NCI-H1092 (cell line): ENCODE measurements around the gene FHIT.

Experiments used
- DNase-seq: peaks from one replicate; lab custom pipeline; 2025; lab: John Stamatoyannopoulos, UW

The FHIT gene

DNA sequence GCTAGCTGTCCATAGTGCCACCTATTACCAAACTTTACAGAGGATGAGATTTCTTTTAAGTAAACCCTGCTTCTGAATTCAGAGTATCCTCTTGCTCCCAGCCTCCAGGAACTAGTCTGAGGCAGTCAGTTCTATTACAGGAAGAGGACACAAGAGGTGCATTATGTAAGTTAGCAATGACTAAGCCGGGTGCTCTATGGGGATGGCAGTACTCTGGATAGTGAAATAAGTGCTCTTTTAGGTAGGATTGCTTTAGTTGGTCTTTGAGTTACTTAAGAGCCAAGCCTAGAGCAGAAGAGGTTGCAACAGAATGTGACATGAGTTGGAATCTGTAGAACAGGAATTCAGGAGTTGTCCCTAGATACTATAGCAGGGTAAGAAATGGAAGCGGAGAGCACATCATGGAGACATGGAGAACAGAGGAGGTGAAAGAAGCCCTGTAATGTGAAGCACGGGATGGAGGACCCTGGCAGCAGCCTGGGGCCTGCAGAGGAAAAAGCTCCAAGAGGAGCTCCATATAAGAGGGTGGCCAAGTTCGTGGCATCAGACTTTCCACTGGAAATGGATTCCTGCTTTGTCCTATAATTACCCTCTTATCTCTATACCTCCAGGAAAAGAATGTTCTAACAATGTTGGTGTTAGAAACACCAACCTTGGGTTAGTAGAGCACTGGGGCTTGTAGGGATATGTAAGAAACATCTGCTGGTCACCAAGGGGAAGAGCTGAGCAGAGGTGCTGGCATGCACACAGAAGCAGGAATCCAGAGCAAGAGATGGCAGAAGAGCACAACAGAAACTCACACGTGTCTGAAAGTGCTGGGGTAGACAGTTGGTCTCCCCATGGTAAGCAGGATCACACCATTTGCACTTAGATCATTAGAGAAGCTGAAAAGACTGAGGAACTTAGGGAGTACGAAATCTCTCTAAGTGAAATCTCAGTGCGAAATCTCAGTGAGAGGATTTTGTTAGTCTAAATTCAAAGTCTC is 851.1 kb downstream of the FHIT start:
- DNase-seq, result no peak

GRCh38 chr3:60399292-60399691 is 852.0 kb downstream of the FHIT start:
- no peak for DNase-seq

- DNase-seq, result no peak
Observed at GRCh38 chr3:60395173-60395762, 856.0 kb downstream of the FHIT start.

GRCh38 chr3:60393946-60394345 is 857.3 kb downstream of the FHIT start:
- DNase-seq, result no peak

- DNase-seq, result no peak
Observed at GRCh38 chr3:60392501-60392900, 858.8 kb downstream of the FHIT start.

DNA sequence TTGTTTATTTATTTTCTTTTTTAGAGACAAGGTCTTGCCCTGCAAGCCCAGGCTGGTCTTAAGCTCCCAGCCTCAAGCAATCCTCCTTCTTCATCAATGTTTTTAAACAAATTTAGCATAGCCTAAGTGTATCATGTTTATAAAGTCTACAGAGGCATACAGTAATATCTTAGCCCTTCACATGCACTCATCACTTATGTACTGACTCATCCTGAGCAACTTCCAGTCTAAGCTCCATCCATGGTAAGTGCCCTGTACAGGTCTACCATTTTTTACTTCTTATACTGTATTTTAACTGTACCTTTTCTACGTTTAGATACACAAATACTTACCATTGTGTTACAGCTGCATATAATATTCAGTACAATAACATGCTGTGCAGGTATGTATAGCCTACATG is 860.0 kb downstream of the FHIT start:
- DNase-seq, result no peak

- DNase-seq, result no peak
Observed at GRCh38 chr3:60388731-60389130, 862.5 kb downstream of the FHIT start.

GRCh38 chr3:60386306-60386705 is 864.9 kb downstream of the FHIT start:
- DNase-seq, result no peak

DNA sequence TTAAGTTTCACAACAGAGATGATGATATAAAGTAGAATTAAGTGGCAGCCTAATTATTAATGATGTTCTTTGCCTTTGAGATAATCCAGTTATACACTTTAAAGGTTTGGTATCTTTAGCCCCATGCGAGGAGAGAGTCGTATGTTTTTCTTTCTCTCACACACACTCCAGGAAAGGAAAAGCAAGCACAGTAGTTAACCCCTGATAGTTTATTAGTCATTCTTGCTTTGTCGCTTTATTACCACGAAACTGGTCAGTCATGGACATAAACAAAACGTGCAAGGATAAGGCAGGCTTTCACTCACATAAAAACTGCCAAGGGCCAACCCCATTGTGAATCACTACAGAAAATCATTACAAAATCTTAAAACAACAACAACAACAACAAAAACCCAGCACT is 866.9 kb downstream of the FHIT start:
- no peak for DNase-seq

DNA sequence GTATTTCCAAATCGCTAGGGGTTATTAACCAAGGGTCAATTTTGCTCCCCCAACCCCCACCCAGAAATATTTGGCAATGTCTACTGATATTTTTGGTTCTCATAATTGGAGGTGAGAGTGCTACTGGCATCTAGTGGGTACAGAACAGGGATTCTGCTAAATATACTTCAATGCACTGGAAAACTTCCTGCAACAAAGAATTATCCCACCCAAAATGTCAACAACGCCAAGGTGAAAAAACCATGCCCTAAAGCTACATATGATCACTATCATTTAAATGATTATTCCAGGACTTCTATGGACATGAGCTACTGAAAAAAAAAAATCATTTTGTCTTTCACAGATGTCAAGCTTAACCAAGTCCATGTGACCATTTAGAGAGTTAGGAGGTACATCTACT is 867.9 kb downstream of the FHIT start:
- DNase-seq, result no peak

DNA sequence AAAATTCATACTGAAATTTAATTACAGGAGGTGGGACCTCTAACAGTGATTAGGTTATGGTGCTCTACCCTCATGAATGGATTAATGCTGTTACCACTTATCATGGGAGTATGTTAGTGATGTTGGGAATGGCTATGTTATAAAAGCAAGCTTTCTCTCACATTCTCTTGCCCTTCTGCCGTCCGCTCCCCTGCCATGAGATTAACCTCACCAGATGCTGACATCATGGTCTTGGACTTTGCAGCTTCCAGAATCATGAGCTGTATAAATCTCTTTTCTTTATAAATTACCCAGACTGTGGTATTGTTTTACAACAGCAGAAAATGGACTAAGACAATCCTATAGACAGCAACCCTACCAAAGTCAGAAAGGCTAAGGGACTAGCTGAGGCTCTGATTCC is 884.8 kb downstream of the FHIT start:
- DNase-seq, result no peak

- no peak for DNase-seq
Observed at GRCh38 chr3:60365360-60365759, 885.9 kb downstream of the FHIT start.

GRCh38 chr3:60364475-60364874 is 886.8 kb downstream of the FHIT start:
- no peak for DNase-seq

- DNase-seq, result no peak
Observed at GRCh38 chr3:60363817-60364216, 887.4 kb downstream of the FHIT start.

DNA sequence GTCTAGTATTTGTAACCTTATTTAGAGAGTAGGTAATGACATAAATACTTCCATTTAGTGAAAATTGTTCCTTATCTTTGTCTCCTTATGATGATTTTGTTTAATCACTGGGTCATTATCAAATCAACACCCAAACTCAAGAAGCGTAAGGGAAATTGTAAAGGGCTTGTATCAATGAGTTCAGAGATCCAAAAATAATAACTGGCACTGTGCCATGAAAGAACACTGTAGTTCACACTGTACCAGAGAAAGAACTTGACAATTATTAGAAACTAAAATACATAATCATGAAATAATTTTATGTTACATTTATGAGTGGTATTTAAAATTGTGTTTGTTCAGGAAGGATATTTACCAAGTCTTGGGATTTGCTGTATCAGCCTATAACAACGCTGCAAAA is 895.4 kb downstream of the FHIT start:
- DNase-seq, result no peak

- DNase-seq, result no peak
Observed at GRCh38 chr3:60351481-60351880, 899.8 kb downstream of the FHIT start.

DNA sequence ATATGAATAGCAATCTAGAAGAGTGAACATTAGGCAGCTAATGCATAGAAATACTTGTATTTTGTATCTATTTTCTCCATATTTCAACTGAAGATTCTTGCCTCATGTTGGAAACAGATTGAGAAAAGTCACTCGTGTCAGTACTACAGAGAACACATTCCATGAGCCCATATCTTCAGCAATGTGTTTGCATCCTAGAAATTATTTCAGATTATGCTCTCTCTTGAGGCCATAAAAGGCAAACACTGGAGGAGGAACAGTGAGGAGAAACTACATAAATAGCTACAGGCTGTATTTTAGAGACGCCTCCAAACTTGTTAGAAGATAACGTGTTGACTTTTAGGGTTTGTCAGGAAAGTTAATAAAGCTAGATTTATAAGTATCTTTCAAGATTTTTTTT is 906.9 kb downstream of the FHIT start:
- DNase-seq, result no peak

DNA sequence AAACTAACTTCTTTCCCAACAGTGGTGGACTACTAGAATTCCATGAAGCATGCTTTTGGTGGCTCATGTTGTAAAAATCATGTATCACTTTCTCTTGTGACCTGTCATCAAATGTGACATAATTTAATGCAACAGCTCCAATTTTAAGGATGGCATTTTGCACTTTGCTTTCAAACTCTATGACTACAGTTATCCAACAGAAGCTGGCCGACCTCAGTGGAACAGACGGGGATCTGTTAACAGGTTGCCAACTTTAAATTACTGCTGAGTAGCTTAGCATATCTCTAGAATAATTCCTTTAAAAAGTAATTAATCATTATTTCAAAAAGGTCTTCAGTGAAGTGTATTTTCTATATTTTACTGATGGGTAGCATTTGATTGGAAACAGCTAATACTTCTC is 907.4 kb downstream of the FHIT start:
- no peak for DNase-seq

GRCh38 chr3:60339304-60339703 is 911.9 kb downstream of the FHIT start:
- no peak for DNase-seq

DNA sequence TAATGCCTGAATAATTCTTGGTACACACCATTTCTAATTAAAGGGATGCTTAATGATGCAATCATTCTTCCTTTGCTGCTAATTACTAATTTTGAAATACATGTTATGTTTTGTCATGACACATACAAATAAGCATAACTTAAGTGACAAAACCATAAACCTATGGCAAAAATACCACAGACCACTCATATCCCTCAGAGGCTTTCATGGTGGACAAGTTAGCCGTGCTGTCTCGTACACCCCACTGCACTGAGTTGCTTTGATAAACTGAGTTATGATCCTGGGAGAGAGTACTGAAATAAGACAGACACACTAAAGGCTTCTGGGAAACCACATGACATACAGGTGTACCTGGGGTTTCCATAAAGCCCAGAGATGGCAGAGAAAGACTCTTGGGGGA is 913.8 kb downstream of the FHIT start:
- DNase-seq, result no peak

GRCh38 chr3:60336061-60336460 is 915.2 kb downstream of the FHIT start:
- DNase-seq, result no peak

DNA sequence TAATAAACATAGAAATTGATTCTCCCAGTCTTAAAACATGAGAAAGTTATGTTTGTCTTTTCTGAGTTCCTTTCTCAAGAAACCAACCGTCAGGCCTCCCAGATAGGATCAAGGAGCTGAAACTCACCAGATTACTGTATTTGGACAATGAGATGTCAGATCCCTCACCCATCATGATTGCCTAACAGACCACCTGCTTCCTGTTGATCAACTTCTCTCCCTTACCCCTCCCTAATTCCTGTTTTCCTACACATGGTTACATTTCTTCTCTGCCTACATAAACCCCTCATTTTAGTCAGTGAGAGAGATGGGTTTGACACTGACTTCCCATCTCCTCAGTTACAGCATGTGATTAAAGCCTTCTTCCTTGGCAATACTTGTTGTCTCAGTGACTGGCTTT is 917.5 kb downstream of the FHIT start:
- DNase-seq, result no peak

DNA sequence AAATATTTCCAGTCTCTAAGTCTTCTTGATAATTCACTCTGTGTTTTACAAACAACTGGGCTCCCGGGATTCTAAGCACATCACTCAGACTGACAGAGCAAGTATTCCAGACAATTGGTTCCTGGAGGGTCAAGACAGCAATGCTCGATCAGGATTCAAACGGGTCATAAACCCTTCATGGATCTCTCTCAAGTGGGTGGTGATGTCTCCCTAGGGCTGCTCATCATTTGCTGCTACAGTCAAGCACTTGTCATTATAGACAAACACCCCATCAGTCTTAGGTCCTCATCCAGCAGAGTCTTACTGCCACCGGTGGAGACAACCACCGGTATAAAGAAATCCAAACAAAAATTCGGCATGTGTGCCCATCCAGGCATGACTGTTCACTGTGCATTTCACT is 921.1 kb downstream of the FHIT start:
- peak; percentile 19 for DNase-seq
